PFSK-1 (cell line): ENCODE measurements around the gene DCAF15.

Experiments
- FOXP2 ChIP-seq: optimal IDR thresholded peaks from 2 replicates; pipeline ENCODE3; 2011; ENCODE audit warnings: borderline replicate concordance, control low read depth, inconsistent platforms; ENCODE audit not compliant: insufficient read depth; ENCODE audit errors: extremely low read length, extremely low read depth
- POLR2AphosphoS5 ChIP-seq: IDR thresholded peaks from 2 replicates; pipeline ENCODE4 v1.6.1; 2012; ENCODE audit warnings: low read depth, mild to moderate bottlenecking, control low read depth, low read length, moderate library complexity
- SIN3A ChIP-seq: IDR thresholded peaks from 2 replicates; pipeline ENCODE4 v1.6.1; 2012; ENCODE audit warnings: mild to moderate bottlenecking, low read length, moderate library complexity, borderline replicate concordance; ENCODE audit not compliant: insufficient read depth
- TAF1 ChIP-seq: IDR thresholded peaks from 2 replicates; pipeline ENCODE4 v1.6.1; 2012; ENCODE audit warnings: low read length, control low read depth, borderline replicate concordance; ENCODE audit not compliant: insufficient read depth
- TF ChIP-seq, protein P1 (sequence below), 2 experiments: IDR thresholded peaks; 2 replicates each; pipeline versions ENCODE4 v1.6.1 to v1.8.0; 2011 to 2012; ENCODE audit warnings: low read depth in 2 of 2, low read length in 2 of 2, control low read depth in 1 of 2, inconsistent platforms in 1 of 2, mild to moderate bottlenecking in 1 of 2, moderate library complexity in 1 of 2; ENCODE audit not compliant: insufficient read depth in 1 of 2

The DCAF15 gene

DNA sequence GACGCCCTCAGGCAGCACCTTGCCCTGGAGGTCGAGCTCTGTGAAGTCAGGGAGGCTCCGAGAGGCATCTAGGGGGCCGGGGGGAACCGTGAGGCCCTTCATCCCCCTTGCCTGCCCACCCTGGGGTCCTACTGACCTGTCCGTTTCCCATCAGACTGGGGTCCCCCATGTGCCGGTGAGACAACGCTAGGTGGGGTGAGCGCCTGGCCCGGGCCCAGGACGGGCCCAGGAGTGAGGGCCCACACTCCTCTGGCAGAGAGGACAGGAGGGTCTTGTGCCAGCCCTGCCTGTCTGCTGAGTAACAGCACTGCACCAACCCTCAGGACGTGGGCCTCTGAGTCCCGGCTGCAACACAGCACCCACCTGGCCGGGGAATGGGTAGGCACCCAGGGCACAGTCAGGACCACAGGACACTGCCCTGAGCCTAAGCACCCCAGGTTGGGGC is 14.4 kb downstream of the DCAF15 start:
- no peak for TF ChIP-seq SIN3A
- TF ChIP-seq, protein P1, sequence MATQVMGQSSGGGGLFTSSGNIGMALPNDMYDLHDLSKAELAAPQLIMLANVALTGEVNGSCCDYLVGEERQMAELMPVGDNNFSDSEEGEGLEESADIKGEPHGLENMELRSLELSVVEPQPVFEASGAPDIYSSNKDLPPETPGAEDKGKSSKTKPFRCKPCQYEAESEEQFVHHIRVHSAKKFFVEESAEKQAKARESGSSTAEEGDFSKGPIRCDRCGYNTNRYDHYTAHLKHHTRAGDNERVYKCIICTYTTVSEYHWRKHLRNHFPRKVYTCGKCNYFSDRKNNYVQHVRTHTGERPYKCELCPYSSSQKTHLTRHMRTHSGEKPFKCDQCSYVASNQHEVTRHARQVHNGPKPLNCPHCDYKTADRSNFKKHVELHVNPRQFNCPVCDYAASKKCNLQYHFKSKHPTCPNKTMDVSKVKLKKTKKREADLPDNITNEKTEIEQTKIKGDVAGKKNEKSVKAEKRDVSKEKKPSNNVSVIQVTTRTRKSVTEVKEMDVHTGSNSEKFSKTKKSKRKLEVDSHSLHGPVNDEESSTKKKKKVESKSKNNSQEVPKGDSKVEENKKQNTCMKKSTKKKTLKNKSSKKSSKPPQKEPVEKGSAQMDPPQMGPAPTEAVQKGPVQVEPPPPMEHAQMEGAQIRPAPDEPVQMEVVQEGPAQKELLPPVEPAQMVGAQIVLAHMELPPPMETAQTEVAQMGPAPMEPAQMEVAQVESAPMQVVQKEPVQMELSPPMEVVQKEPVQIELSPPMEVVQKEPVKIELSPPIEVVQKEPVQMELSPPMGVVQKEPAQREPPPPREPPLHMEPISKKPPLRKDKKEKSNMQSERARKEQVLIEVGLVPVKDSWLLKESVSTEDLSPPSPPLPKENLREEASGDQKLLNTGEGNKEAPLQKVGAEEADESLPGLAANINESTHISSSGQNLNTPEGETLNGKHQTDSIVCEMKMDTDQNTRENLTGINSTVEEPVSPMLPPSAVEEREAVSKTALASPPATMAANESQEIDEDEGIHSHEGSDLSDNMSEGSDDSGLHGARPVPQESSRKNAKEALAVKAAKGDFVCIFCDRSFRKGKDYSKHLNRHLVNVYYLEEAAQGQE (IDR thresholded peaks at IDR 0.05; ENCODE audit: insufficient read depth in 1 of 2, low read depth in 2 of 2, low read length in 2 of 2), result no peak
- TF ChIP-seq TAF1, result no peak
- TF ChIP-seq FOXP2, result no peak
- TF ChIP-seq POLR2AphosphoS5, result no peak

GRCh38 chr19:13968383-13968935 is 16.1 kb downstream of the DCAF15 start:
- TF ChIP-seq, protein P1 (IDR thresholded peaks at IDR 0.05; ENCODE audit: insufficient read depth in 1 of 2, low read depth in 2 of 2, low read length in 2 of 2), result no peak
- TF ChIP-seq SIN3A, result no peak
- TF ChIP-seq FOXP2, result no peak
- no peak for TF ChIP-seq POLR2AphosphoS5
- no peak for TF ChIP-seq TAF1

DNA sequence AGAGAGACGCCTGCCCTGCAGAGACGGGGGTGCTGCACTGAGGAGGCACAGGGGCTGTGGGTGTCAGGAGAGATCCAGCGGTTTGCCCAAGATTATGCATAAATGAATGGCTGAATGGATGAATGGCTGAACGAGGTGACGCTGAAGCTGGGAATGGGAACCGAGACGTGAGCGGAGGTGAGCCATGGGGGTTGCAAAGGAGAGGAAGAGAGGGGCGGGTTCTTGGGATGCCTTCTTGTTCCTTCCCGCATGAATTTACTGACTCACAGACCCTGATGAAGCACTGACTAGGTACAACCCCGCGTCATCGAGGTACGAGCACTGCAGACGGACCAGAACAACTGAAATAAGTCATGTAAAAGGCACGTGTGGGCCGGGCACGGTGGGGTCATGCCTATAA is 16.7 kb downstream of the DCAF15 start:
- TF ChIP-seq FOXP2 (no peak), POLR2AphosphoS5 (no peak), SIN3A (no peak), TAF1 (no peak)
- TF ChIP-seq, protein P1 (IDR thresholded peaks at IDR 0.05; ENCODE audit: insufficient read depth in 1 of 2, low read depth in 2 of 2, low read length in 2 of 2), result no peak

- TF ChIP-seq POLR2AphosphoS5, result no peak
- no peak for TF ChIP-seq TAF1
- TF ChIP-seq, protein P1 (IDR thresholded peaks at IDR 0.05; ENCODE audit: insufficient read depth in 1 of 2, low read depth in 2 of 2, low read length in 2 of 2), result no peak
- TF ChIP-seq SIN3A, result no peak
- TF ChIP-seq FOXP2, result no peak
Observed at GRCh38 chr19:13969897-13970296, 17.6 kb downstream of the DCAF15 start.
